GM08714 (cell line): ENCODE results near the gene BMP2K.

ENCODE experiments used
- H3K4me3 ChIP-seq: fragments of 200-500 bp; sonication (Bioruptor generic); 2 replicates; pipeline ENCODE4 v1.5.1; 2014; ENCODE audit warnings: mild to moderate bottlenecking, low read length, inconsistent platforms
- ZNF274 ChIP-seq: IDR thresholded peaks from 2 replicates; pipeline ENCODE4 v1.6.1; 2012; ENCODE audit warnings: mild to moderate bottlenecking, low read depth, low read length

Gene BMP2K

GRCh38 chr4:78754872-78755271, 21.3 kb upstream of the BMP2K start:
- H3K4me3 ChIP-seq = no peak overlapping the region
- TF ChIP-seq ZNF274 = no peak

GRCh38 chr4:78756137-78756536, 20.0 kb upstream of the BMP2K start:
- H3K4me3 ChIP-seq = no peak overlapping the region
- TF ChIP-seq ZNF274 = no peak

GRCh38 chr4:78756776-78757175, 19.4 kb upstream of the BMP2K start:
- H3K4me3 ChIP-seq = no peak overlapping the region
- TF ChIP-seq ZNF274 = no peak

GRCh38 chr4:78757574-78757973, 18.6 kb upstream of the BMP2K start:
- no peak for TF ChIP-seq ZNF274

GRCh38 chr4:78758085-78758484, 18.1 kb upstream of the BMP2K start:
- no peak overlapping the region for H3K4me3 ChIP-seq
- no peak for TF ChIP-seq ZNF274

More at GRCh38 chr4:78757574-78757973, 18.6 kb upstream of the BMP2K start:
- no peak overlapping the region for H3K4me3 ChIP-seq

- TF ChIP-seq ZNF274 = no peak
- H3K4me3 ChIP-seq = no peak overlapping the region
Observed at GRCh38 chr4:78762529-78762928, 13.6 kb upstream of the BMP2K start.

- no peak for TF ChIP-seq ZNF274
- no peak overlapping the region for H3K4me3 ChIP-seq
Observed at GRCh38 chr4:78763251-78763650, 12.9 kb upstream of the BMP2K start.

GRCh38 chr4:78763763-78764387, 12.3 kb upstream of the BMP2K start:
- no peak overlapping the region for H3K4me3 ChIP-seq
- TF ChIP-seq ZNF274 = no peak

- no peak overlapping the region for H3K4me3 ChIP-seq
- TF ChIP-seq ZNF274 = no peak
Observed at GRCh38 chr4:78764498-78764961, 11.6 kb upstream of the BMP2K start.

GRCh38 chr4:78765432-78766006, 10.6 kb upstream of the BMP2K start:
- H3K4me3 ChIP-seq = no peak overlapping the region
- TF ChIP-seq ZNF274 = no peak

- peak overlapping the region; percentile 34; the same call in 1 of the 2 replicates for H3K4me3 ChIP-seq
- no peak for TF ChIP-seq ZNF274
Observed at GRCh38 chr4:78766026-78766425, 10.1 kb upstream of the BMP2K start.

GRCh38 chr4:78766650-78767049, 9.5 kb upstream of the BMP2K start:
- H3K4me3 ChIP-seq = peak overlapping the region; percentile 8; the same call in 1 of the 2 replicates

GRCh38 chr4:78767350-78767749, 8.8 kb upstream of the BMP2K start:
- H3K4me3 ChIP-seq = peak overlapping the region; percentile 8; the same call in 1 of the 2 replicates
- TF ChIP-seq ZNF274 = no peak

More at GRCh38 chr4:78766650-78767049, 9.5 kb upstream of the BMP2K start:
- no peak for TF ChIP-seq ZNF274

- TF ChIP-seq ZNF274 = no peak
- H3K4me3 ChIP-seq = no peak overlapping the region
Observed at GRCh38 chr4:78768452-78769180, 7.5 kb upstream of the BMP2K start.
